ENCODE results near the gene R3HDM1. TPM values are rescaled to one million over a fixed set of nuclear protein-coding genes. Genes with fewer than 3 reads are reported as not detected.

Gene R3HDM1
- polyA plus RNA-seq, 2 of the 4 experiments (the other 2 are of a cell fraction), result 27.6 to 63.3 TPM

DNA sequence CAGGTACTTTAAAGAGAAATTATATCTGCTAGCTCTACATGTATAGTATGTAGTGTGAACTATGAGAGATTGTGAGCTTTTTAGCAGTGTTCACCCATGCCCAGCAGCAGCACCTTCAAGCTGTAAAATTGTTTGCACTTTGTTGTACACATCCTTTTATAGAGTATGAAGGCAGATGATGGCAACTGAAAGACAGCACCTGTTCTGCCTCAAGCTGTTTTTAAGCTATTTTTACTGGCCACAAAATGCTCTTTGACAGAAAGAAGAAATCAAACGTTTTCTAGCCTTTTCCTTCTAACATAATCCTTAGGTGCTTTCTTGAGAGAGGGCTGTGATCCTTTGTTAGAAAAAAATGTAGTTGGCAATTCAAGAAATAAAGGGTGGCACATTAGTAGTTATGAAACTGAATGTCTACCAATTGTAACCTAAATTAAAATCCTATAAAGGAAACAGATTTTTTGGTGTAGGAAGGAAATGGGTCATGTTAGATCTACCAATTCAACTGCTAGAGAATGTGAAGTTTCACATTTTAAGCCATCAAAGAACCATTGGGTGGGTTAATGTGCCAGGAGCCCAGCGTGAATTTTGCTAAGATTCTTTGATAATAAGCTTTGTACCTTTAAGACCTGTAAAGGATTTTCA lies 59.5 kb downstream of the R3HDM1 start:
- ChIA-PET CTCF (interaction anchor here (2.9 to 3.0 kb wide), 2 partner anchors 10 to 587 kb away, joined by 9 to 12 read pairs; no protein-coding TSS in a partner anchor), POLR2A (no interaction called here)
- no peak overlapping the region for H3K27ac ChIP-seq
- DNase-seq (ENCODE audit: low read depth in 1 of 2, low spot score in 1 of 2), result no peak
- 75% methylated on average over 2 of the region's 2 CpGs for WGBS (ENCODE audit: missing lambda C conversion rate)
- peaks cover 5% of the 10 kb centered on the region; the same call in 2 of the 3 replicates for H3K9me3 ChIP-seq
- no peak overlapping the region for H3K4me3 ChIP-seq
- no peak overlapping the region for H3K4me2 ChIP-seq
- H3K4me1 ChIP-seq, result no peaks in the 10 kb centered on the region
- TF ChIP-seq, protein P1, sequence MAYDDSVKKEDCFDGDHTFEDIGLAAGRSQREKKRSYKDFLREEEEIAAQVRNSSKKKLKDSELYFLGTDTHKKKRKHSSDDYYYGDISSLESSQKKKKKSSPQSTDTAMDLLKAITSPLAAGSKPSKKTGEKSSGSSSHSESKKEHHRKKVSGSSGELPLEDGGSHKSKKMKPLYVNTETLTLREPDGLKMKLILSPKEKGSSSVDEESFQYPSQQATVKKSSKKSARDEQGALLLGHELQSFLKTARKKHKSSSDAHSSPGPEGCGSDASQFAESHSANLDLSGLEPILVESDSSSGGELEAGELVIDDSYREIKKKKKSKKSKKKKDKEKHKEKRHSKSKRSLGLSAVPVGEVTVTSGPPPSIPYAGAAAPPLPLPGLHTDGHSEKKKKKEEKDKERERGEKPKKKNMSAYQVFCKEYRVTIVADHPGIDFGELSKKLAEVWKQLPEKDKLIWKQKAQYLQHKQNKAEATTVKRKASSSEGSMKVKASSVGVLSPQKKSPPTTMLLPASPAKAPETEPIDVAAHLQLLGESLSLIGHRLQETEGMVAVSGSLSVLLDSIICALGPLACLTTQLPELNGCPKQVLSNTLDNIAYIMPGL (CRISPR knock-in tag; IDR thresholded peaks at IDR 0.05; ENCODE audit: borderline replicate concordance), result no peak
- TF ChIP-seq POLR2AphosphoS2 (conservative IDR thresholded peaks at IDR 0.05; ENCODE audit: low read length), result no peak
- TF ChIP-seq RCOR1 (IDR thresholded peaks at IDR 0.05; ENCODE audit: low read depth, low read length), result no peak
- TF ChIP-seq, protein P2, sequence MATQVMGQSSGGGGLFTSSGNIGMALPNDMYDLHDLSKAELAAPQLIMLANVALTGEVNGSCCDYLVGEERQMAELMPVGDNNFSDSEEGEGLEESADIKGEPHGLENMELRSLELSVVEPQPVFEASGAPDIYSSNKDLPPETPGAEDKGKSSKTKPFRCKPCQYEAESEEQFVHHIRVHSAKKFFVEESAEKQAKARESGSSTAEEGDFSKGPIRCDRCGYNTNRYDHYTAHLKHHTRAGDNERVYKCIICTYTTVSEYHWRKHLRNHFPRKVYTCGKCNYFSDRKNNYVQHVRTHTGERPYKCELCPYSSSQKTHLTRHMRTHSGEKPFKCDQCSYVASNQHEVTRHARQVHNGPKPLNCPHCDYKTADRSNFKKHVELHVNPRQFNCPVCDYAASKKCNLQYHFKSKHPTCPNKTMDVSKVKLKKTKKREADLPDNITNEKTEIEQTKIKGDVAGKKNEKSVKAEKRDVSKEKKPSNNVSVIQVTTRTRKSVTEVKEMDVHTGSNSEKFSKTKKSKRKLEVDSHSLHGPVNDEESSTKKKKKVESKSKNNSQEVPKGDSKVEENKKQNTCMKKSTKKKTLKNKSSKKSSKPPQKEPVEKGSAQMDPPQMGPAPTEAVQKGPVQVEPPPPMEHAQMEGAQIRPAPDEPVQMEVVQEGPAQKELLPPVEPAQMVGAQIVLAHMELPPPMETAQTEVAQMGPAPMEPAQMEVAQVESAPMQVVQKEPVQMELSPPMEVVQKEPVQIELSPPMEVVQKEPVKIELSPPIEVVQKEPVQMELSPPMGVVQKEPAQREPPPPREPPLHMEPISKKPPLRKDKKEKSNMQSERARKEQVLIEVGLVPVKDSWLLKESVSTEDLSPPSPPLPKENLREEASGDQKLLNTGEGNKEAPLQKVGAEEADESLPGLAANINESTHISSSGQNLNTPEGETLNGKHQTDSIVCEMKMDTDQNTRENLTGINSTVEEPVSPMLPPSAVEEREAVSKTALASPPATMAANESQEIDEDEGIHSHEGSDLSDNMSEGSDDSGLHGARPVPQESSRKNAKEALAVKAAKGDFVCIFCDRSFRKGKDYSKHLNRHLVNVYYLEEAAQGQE (IDR thresholded peaks at IDR 0.05), result no peak
- TF ChIP-seq, protein P3, sequence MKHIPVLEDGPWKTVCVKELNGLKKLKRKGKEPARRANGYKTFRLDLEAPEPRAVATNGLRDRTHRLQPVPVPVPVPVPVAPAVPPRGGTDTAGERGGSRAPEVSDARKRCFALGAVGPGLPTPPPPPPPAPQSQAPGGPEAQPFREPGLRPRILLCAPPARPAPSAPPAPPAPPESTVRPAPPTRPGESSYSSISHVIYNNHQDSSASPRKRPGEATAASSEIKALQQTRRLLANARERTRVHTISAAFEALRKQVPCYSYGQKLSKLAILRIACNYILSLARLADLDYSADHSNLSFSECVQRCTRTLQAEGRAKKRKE (CRISPR knock-in tag; IDR thresholded peaks at IDR 0.05; ENCODE audit: low read depth), result no peak
- TF ChIP-seq TFCP2L1 (CRISPR knock-in tag; IDR thresholded peaks at IDR 0.05), result no peak
- no peak for TF ChIP-seq BHLHE40 (IDR thresholded peaks at IDR 0.05; ENCODE audit: low read depth, low read length)
- TF ChIP-seq FOSL2 (IDR thresholded peaks at IDR 0.05), result no peak
- TF ChIP-seq FOSL2 (CRISPR knock-in tag; IDR thresholded peaks at IDR 0.05), result no peak
- TF ChIP-seq, protein P4, sequence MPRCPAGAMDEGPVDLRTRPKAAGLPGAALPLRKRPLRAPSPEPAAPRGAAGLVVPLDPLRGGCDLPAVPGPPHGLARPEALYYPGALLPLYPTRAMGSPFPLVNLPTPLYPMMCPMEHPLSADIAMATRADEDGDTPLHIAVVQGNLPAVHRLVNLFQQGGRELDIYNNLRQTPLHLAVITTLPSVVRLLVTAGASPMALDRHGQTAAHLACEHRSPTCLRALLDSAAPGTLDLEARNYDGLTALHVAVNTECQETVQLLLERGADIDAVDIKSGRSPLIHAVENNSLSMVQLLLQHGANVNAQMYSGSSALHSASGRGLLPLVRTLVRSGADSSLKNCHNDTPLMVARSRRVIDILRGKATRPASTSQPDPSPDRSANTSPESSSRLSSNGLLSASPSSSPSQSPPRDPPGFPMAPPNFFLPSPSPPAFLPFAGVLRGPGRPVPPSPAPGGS (IDR thresholded peaks at IDR 0.05), result no peak
- TF ChIP-seq, protein P5, sequence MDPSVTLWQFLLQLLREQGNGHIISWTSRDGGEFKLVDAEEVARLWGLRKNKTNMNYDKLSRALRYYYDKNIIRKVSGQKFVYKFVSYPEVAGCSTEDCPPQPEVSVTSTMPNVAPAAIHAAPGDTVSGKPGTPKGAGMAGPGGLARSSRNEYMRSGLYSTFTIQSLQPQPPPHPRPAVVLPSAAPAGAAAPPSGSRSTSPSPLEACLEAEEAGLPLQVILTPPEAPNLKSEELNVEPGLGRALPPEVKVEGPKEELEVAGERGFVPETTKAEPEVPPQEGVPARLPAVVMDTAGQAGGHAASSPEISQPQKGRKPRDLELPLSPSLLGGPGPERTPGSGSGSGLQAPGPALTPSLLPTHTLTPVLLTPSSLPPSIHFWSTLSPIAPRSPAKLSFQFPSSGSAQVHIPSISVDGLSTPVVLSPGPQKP (IDR thresholded peaks at IDR 0.05; ENCODE audit: low read depth, low read length), result no peak
- TF ChIP-seq ESRRA (IDR thresholded peaks at IDR 0.05; ENCODE audit: borderline replicate concordance, low read length), result no peak
- no peak for TF ChIP-seq KDM5A (IDR thresholded peaks at IDR 0.05)
- TF ChIP-seq SREBF2 (IDR thresholded peaks at IDR 0.05), result no peak
- TF ChIP-seq TP53 (CRISPR knock-in tag; IDR thresholded peaks at IDR 0.05), result no peak
- TF ChIP-seq FOXS1 (CRISPR knock-in tag; IDR thresholded peaks at IDR 0.05), result no peak
- TF ChIP-seq CBX2 (IDR thresholded peaks at IDR 0.05; ENCODE audit: borderline replicate concordance, low read depth), result no peak
- TF ChIP-seq RFX5 (IDR thresholded peaks at IDR 0.05), result no peak
- FAIRE-seq, result no peak
- ATAC-seq, result no peak

Measured in A549 (cell line).